NT2/D1 (cell line): ENCODE results near the gene TTC21B.
"Not testable (repeated sequence)": the region's sequence is repeated elsewhere in the genome, so short reads cannot be mapped to it uniquely, and the experiment has no call there.

Source experiments
- DNase-seq: peaks from one replicate; pipeline ENCODE4 v3.0.0-alpha.2; 2011; ENCODE audit warnings: low read depth, low spot score
- H3K27me3 ChIP-seq: 2 replicates; pipeline ENCODE4 v1.6.0; 2011; ENCODE audit warnings: mild to moderate bottlenecking; ENCODE audit not compliant: insufficient read length, insufficient read depth
- H3K36me3 ChIP-seq: 2 replicates; pipeline ENCODE4 v1.6.1; 2011; ENCODE audit warnings: mild to moderate bottlenecking, low read length, mixed read lengths; ENCODE audit not compliant: insufficient read depth, insufficient read length
- H3K4me1 ChIP-seq: 2 replicates; pipeline ENCODE4 v1.5.1; 2011; ENCODE audit not compliant: insufficient read depth, insufficient read length
- H3K4me3 ChIP-seq: 2 replicates; pipeline ENCODE4 v1.5.1; 2011; ENCODE audit warnings: low read depth; ENCODE audit not compliant: insufficient read length
- H3K9ac ChIP-seq: 2 replicates; pipeline ENCODE4 v1.6.0; 2011; ENCODE audit warnings: low read depth; ENCODE audit not compliant: insufficient read length
- H3K9me3 ChIP-seq: 2 replicates; pipeline ENCODE4 v1.5.1; 2011; ENCODE audit warnings: mild to moderate bottlenecking, low read length; ENCODE audit not compliant: insufficient read depth
- SUZ12 ChIP-seq: IDR thresholded peaks from 2 replicates; pipeline ENCODE4 v1.6.1; 2011; ENCODE audit not compliant: insufficient read length, insufficient read depth; ENCODE audit errors: extremely low read depth
- YY1 ChIP-seq: IDR thresholded peaks from 2 replicates; pipeline ENCODE4 v1.6.1; 2011; ENCODE audit not compliant: insufficient read length, insufficient read depth
- ZNF274 ChIP-seq: IDR thresholded peaks from 2 replicates; pipeline ENCODE4 v1.6.1; 2011; ENCODE audit warnings: mild to moderate bottlenecking, low read depth, low read length

TTC21B gene

DNA sequence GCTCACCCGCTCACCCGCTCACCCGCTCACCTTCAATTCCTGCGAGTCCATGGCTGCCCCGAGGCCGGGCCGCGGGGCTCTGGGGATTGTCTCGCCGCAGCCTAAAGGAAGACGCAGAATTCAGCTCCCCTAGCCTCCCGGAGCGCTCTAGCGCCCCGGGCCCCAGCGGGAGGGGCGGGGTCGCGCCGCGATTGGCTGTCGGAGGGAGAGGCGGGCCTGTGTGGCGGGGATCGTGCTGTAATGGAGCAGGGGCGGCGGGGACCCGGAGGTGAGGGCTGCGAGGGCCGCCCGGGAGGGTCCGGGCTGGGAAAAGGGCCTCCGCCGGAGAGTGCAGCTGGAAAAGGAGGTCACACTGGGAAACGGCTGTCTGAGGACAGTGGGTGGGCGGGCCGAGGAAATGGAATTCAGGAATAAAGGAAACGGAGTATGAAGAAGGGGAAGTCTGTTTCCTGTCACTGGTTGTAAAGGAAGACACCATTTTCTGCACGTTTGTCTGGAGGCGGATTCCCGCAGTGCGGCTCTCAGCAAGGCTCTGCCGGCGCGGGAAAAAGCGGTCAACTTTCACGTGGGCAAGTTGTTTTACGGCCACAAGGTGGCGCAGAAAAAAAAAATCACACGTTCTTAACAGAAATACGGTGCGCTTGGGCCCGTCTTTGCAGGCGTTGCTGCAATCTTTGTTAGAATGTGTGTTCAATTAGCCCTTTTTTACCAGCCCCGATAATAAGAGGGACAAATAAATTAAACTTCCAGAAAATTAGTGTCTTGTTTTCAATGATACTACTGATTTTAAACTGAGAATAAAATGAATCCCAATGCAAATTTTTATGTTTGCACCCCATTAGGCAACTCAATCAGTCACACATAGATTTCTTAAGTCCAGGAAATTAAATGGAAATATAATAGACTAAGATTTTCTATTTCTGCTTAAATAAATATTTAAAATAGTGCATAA is at the start of gene TTC21B:
Gene TTC21B (minus strand): TSS at position 122 of the 952 bp plus-strand sequence. CDS start 71 bp downstream, at position 51.
- Histone ChIP-seq H3K9ac (peak within 1 kb of the TSS; percentile 82), H3K4me3 (peak within 1 kb of the TSS; percentile 64), H3K4me1 (no peaks in the 10 kb centered on the region), H3K27me3 (no peaks in the 10 kb centered on the region), H3K9me3 (peaks cover 15% of the 10 kb centered on the region; the same call in 1 of the 2 replicates), H3K36me3 (peaks cover 13% of the 10 kb centered on the region)
- TF ChIP-seq SUZ12 (no peak), YY1 (no peak), ZNF274 (no peak)
- peak; percentile 93 for DNase-seq

DNA sequence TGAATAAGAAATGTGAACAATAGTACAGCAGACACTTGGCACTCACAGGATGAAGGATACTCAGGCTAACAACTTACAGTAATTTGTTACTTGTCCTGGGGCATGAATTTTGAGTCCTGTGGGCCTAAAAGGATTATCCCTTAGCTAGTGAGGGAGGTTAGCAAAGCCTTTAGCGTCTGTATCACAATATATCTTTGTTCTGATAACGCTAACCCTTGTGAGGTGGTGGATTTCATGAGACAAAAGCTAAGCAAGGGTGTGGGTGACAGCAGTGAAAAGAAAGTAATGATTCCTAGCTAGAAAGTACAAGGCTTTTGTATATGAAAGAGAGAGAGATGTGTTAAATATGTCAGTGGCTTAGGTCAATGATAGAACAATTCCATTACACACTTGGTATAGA is 46.8 kb upstream of the TTC21B start:
- no peaks in the 10 kb centered on the region for H3K4me1 ChIP-seq
- H3K27me3 ChIP-seq = no peaks in the 10 kb centered on the region

DNA sequence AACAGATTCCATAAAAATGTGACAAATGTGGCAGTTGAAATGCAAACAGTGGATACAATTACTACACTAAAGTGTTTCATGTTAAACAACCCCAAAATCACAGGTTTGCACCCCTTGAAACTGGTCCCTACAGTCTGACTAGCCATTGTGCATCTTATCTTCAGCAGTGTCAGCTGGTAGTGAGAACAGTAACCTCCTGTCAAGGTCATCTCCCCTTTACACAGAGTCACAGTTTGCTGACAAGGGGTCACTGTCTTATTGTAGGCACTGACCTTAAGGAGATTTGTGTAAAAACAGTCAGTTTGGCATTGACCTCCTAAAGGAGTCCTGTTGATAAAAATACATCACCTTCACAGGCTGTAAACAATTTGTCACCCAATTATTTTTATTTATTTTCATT is 37.3 kb upstream of the TTC21B start:
- Histone ChIP-seq H3K27me3 (no peaks in the 10 kb centered on the region), H3K4me1 (no peaks in the 10 kb centered on the region), H3K36me3 (no peaks in the 10 kb centered on the region), H3K9me3 (no peaks in the 10 kb centered on the region), H3K9ac (no peak overlapping the region), H3K4me3 (no peak overlapping the region)
- DNase-seq = no peak
- TF ChIP-seq ZNF274 (no peak), YY1 (no peak), SUZ12 (no peak)

More for the DNA sequence above, 46.8 kb upstream of the TTC21B start:
- TF ChIP-seq ZNF274 (no peak), YY1 (no peak), SUZ12 (no peak)
- Histone ChIP-seq H3K4me3 (no peak overlapping the region), H3K9me3 (no peaks in the 10 kb centered on the region), H3K9ac (no peak overlapping the region), H3K36me3 (no peaks in the 10 kb centered on the region)
- DNase-seq = peak; percentile 2

DNA sequence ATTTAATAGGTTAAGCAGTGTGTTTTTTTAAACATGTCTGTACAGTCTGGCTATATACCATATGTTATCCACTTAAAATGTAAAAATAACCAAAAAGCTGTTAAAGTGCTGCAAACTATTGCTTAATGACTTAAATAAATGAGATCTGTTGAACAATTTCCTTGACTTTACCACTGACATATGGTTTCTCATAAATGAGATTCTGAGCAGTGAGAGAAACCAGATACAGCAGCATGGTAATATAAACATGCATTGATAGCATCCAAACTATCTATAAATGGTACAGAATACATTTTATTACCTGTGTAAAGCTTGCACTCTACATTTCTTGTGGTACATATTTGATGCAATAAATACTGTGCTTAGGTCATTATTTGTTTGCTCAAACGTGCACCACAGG is 36.3 kb upstream of the TTC21B start:
- Histone ChIP-seq H3K9me3 (no peaks in the 10 kb centered on the region), H3K36me3 (no peaks in the 10 kb centered on the region), H3K4me1 (no peaks in the 10 kb centered on the region), H3K4me3 (no peak overlapping the region), H3K27me3 (no peaks in the 10 kb centered on the region), H3K9ac (no peak overlapping the region)
- TF ChIP-seq ZNF274 = no peak
- no peak for DNase-seq

DNA sequence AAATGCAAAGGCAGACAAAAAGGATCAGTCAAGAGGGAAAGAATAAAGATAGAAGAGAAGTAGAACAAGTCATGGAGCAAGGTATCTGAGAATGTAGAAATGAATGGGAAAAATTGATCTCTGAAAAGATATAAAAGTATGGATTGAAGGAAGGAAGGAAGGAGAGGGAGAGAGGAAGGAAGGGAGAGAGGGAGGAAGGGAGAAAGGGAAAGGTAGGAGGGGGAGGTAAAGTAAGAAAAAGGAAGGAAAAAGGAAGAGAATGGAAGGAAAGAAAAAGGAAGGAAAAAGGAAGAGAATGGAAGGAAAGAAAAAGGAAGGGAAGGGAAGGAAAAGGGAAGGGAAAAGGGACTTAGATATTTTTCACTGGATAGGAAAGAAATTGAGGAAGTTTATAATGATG is 31.5 kb upstream of the TTC21B start:
- no peaks in the 10 kb centered on the region for H3K27me3 ChIP-seq
- no peak overlapping the region for H3K4me3 ChIP-seq
- H3K9ac ChIP-seq = no peak overlapping the region
- H3K9me3 ChIP-seq = no peaks in the 10 kb centered on the region
- TF ChIP-seq SUZ12 (no peak), YY1 (no peak), ZNF274 (no peak)
- H3K4me1 ChIP-seq = no peaks in the 10 kb centered on the region
- no peaks in the 10 kb centered on the region for H3K36me3 ChIP-seq
- no peak for DNase-seq

DNA sequence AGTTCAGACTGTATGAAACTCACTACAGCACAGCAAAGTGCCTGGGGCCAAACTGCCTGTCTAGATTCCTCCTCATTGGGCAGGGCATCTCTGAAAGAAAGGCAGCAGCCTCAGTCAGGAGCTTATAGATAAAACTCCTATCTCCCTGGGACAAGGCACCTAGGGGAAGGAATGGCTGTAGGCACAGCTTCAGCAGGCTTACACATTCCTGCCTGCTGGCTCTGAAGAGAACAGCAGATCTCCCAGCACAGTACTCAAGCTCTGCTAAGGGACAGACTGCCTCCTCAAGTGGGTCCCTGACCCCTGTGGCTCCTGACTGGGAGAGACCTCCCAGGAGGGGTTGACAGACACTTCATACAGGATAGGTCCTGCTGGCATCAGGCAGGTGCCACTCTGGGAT is 18.6 kb upstream of the TTC21B start:
- not testable (repeated sequence) for H3K9me3 ChIP-seq, H3K36me3 ChIP-seq

DNA sequence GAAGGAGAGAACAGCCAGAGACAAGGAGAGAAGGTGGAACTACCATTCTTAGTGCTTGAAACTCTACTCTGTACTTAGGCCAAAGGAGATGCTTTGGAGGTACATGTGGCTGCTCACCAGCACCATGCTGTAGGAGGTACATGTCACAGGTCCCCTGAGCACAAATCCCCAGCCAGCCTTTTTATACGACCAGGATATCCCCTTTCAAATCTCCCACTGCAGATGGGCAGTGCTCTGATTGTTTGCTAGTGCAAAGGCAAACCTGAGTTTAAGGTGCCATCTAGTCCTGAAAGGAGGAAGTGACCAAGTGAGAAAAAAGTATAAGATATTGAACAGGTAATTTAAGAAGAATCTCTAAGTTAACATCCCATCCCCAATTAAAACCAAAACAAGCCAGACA is 17.1 kb upstream of the TTC21B start:
- Histone ChIP-seq H3K27me3 (no peaks in the 10 kb centered on the region), H3K4me3 (no peak overlapping the region), H3K4me1 (no peaks in the 10 kb centered on the region), H3K36me3 (no peaks in the 10 kb centered on the region), H3K9me3 (no peaks in the 10 kb centered on the region), H3K9ac (no peak overlapping the region)
- TF ChIP-seq SUZ12 = no peak
- DNase-seq = no peak

More for the DNA sequence above, 18.6 kb upstream of the TTC21B start:
- not testable (repeated sequence) for H3K9ac ChIP-seq, H3K27me3 ChIP-seq, DNase-seq, H3K4me3 ChIP-seq, H3K4me1 ChIP-seq

DNA sequence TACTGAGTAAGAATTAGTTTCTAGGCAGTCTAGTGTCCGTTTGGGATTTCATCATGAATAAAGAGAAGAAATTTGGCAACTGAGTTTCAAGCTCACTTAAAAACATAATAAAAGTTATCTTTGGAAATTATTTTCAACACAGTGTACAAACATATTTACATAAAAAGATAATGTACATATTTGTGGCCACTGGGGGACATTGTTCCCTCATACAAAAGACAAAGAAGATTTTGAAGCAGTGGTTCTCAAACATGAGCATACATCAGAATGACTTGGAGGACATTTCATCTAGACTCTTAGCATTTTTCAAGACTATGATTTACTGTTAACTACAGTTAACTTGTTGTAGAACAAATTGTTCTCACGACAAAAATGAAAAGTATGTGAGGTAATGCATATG is 15.7 kb upstream of the TTC21B start:
- Histone ChIP-seq H3K9ac (no peak overlapping the region), H3K4me1 (no peaks in the 10 kb centered on the region), H3K4me3 (no peak overlapping the region), H3K27me3 (no peaks in the 10 kb centered on the region), H3K36me3 (no peaks in the 10 kb centered on the region), H3K9me3 (no peaks in the 10 kb centered on the region)
- no peak for DNase-seq
- TF ChIP-seq ZNF274 (no peak), SUZ12 (no peak), YY1 (no peak)
